Hematopoietic multipotent progenitor cell treated with erythropoietin and hydrocortisone succinate and interleukin-3 and kit ligand, for 17 days (in vitro differentiated cells): ENCODE data around the gene BRD3OS.
"Not testable (repeated sequence)": the region's sequence is repeated elsewhere in the genome, so short reads cannot be mapped to it uniquely, and the experiment has no call there.

Source experiments
- DNase-seq: peaks from one replicate; pipeline ENCODE4 v3.0.0-alpha.2; 2015; ENCODE audit warnings: low spot score

BRD3OS gene

GRCh38 chr9:134063571-134064450 lies 38.5 kb downstream of the BRD3OS start:
- no peak for DNase-seq

GRCh38 chr9:134064711-134065110 lies 39.4 kb downstream of the BRD3OS start:
- DNase-seq: no peak

- peak; percentile 40 for DNase-seq
Observed at GRCh38 chr9:134065612-134066419, 40.5 kb downstream of the BRD3OS start.

GRCh38 chr9:134066526-134066912 lies 41.2 kb downstream of the BRD3OS start:
- no peak for DNase-seq

- no peak for DNase-seq
Observed at GRCh38 chr9:134066913-134067851, 41.9 kb downstream of the BRD3OS start.

- peak; percentile 82 for DNase-seq
Observed at GRCh38 chr9:134067904-134068743, 42.8 kb downstream of the BRD3OS start, which contains the start of gene BRD3. TSS of gene BRD3 (minus strand) at chr9:134068026. CDS start at chr9:134053477, 14,549 bp downstream.

GRCh38 chr9:134068744-134069479 lies 43.6 kb downstream of the BRD3OS start:
- no peak for DNase-seq

- DNase-seq: no peak
Observed at GRCh38 chr9:134069480-134070399, 44.5 kb downstream of the BRD3OS start.

GRCh38 chr9:134071149-134071548 lies 45.9 kb downstream of the BRD3OS start:
- DNase-seq: no peak

GRCh38 chr9:134072683-134073082 lies 47.4 kb downstream of the BRD3OS start:
- DNase-seq: not testable (repeated sequence)

- DNase-seq: no peak
Observed at GRCh38 chr9:134073500-134073899, 48.2 kb downstream of the BRD3OS start.

GRCh38 chr9:134075689-134076088 lies 50.4 kb downstream of the BRD3OS start:
- DNase-seq: not testable (repeated sequence)

- DNase-seq: no peak
Observed at GRCh38 chr9:134076644-134077043, 51.4 kb downstream of the BRD3OS start.
